Measurements from ENCODE around the gene NEDD8.

The NEDD8 gene

GRCh38 chr14:24255931-24256711, 24.0 kb upstream of the NEDD8 start:
- Histone ChIP-seq H3K9me3 (ENCODE audit: control insufficient read depth, low read length) (no peaks in the 10 kb centered on the region), H3K27me3 (ENCODE audit: control insufficient read depth, insufficient read depth, low read length) (no peaks in the 10 kb centered on the region), H3K4me2 (ENCODE audit: low read length) (no peak overlapping the region), H2AFZ (no peak overlapping the region), H3K9ac (no peak overlapping the region), H3K27ac (no peak overlapping the region), H3K79me2 (no peaks in the 10 kb centered on the region), H3K36me3 (ENCODE audit: control insufficient read depth, insufficient read depth, low read length) (no peaks in the 10 kb centered on the region), H3K4me1 (no peaks in the 10 kb centered on the region), H3K4me3 (ENCODE audit: low read depth, low read length) (no peak overlapping the region)
- no peak for TF ChIP-seq CTCF (IDR thresholded peaks at IDR 0.05)

GRCh38 chr14:24255438-24255837, 23.3 kb upstream of the NEDD8 start:
- H3K79me2 ChIP-seq = no peaks in the 10 kb centered on the region
- H3K9me3 ChIP-seq (ENCODE audit: control insufficient read depth, low read length) = no peaks in the 10 kb centered on the region
- H2AFZ ChIP-seq = no peak overlapping the region
- H3K27me3 ChIP-seq (ENCODE audit: control insufficient read depth, insufficient read depth, low read length) = no peaks in the 10 kb centered on the region
- H3K27ac ChIP-seq = no peak overlapping the region
- H3K9ac ChIP-seq = no peak overlapping the region
- H3K4me2 ChIP-seq (ENCODE audit: low read length) = no peak overlapping the region
- no peak for TF ChIP-seq CTCF (IDR thresholded peaks at IDR 0.05)
- H3K4me3 ChIP-seq (ENCODE audit: low read depth, low read length) = no peak overlapping the region
- no peaks in the 10 kb centered on the region for H3K36me3 ChIP-seq (ENCODE audit: control insufficient read depth, insufficient read depth, low read length)
- H3K4me1 ChIP-seq = no peaks in the 10 kb centered on the region

- Histone ChIP-seq H3K27me3 (ENCODE audit: control insufficient read depth, insufficient read depth, low read length) (no peaks in the 10 kb centered on the region), H2AFZ (no peak overlapping the region), H3K4me1 (no peaks in the 10 kb centered on the region), H3K79me2 (no peaks in the 10 kb centered on the region), H3K36me3 (ENCODE audit: control insufficient read depth, insufficient read depth, low read length) (no peaks in the 10 kb centered on the region), H3K9me3 (ENCODE audit: control insufficient read depth, low read length) (no peaks in the 10 kb centered on the region), H3K4me3 (ENCODE audit: low read depth, low read length) (no peak overlapping the region), H3K9ac (no peak overlapping the region), H3K4me2 (ENCODE audit: low read length) (no peak overlapping the region), H3K27ac (no peak overlapping the region)
- TF ChIP-seq CTCF (IDR thresholded peaks at IDR 0.05) = no peak
These were observed 22.6 kb upstream of the NEDD8 start for GRCh38 chr14:24254630-24255392.

GRCh38 chr14:24253936-24254335, 21.8 kb upstream of the NEDD8 start:
- no peak overlapping the region for H3K9ac ChIP-seq
- H3K4me3 ChIP-seq (ENCODE audit: low read depth, low read length) = no peak overlapping the region
- no peaks in the 10 kb centered on the region for H3K4me1 ChIP-seq
- no peak overlapping the region for H3K27ac ChIP-seq
- no peaks in the 10 kb centered on the region for H3K79me2 ChIP-seq
- TF ChIP-seq CTCF (IDR thresholded peaks at IDR 0.05) = no peak
- H3K36me3 ChIP-seq (ENCODE audit: control insufficient read depth, insufficient read depth, low read length) = no peaks in the 10 kb centered on the region
- H3K4me2 ChIP-seq (ENCODE audit: low read length) = no peak overlapping the region
- H3K27me3 ChIP-seq (ENCODE audit: control insufficient read depth, insufficient read depth, low read length) = no peaks in the 10 kb centered on the region
- H3K9me3 ChIP-seq (ENCODE audit: control insufficient read depth, low read length) = no peaks in the 10 kb centered on the region
- no peak overlapping the region for H2AFZ ChIP-seq
